Upper lobe of left lung (tissue), 4 donors: Measurements from ENCODE around the gene HCST.

Experiments used
- EP300 ChIP-seq, 4 donors: sonication (generic); formaldehyde crosslinking; IDR thresholded peaks; one replicate each; pipeline ENCODE4 v1.5.1; 2017; ENCODE audit warnings: antibody characterized with exemption in 4 of 4, control low read depth in 2 of 4
- TF ChIP-seq, protein P1 (sequence below), 6 experiments: fragments of 450-650 bp in 4 of 6; fragments of 200-600 bp in 2 of 6; sonication (generic) in 2 of 6; IDR thresholded peaks; one replicate each; pipeline ENCODE4 v1.5.1; 2016 to 2019; ENCODE audit warnings: antibody characterized with exemption in 6 of 6

- TF ChIP-seq, protein P1, sequence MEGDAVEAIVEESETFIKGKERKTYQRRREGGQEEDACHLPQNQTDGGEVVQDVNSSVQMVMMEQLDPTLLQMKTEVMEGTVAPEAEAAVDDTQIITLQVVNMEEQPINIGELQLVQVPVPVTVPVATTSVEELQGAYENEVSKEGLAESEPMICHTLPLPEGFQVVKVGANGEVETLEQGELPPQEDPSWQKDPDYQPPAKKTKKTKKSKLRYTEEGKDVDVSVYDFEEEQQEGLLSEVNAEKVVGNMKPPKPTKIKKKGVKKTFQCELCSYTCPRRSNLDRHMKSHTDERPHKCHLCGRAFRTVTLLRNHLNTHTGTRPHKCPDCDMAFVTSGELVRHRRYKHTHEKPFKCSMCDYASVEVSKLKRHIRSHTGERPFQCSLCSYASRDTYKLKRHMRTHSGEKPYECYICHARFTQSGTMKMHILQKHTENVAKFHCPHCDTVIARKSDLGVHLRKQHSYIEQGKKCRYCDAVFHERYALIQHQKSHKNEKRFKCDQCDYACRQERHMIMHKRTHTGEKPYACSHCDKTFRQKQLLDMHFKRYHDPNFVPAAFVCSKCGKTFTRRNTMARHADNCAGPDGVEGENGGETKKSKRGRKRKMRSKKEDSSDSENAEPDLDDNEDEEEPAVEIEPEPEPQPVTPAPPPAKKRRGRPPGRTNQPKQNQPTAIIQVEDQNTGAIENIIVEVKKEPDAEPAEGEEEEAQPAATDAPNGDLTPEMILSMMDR (IDR thresholded peaks at IDR 0.05) = no peak
- TF ChIP-seq EP300 (IDR thresholded peaks at IDR 0.05) = no peak
Observed at GRCh38 chr19:35862528-35862927, 39.8 kb upstream of the HCST start.
